Endothelial cell of umbilical vein (primary cell): ENCODE results near the gene ANTXRL.

Experiments
- GATA2 ChIP-seq: IDR thresholded peaks from 2 replicates; pipeline ENCODE4 v1.7.0; 2011; ENCODE audit warnings: low read depth, mild to moderate bottlenecking, moderate library complexity, mixed read lengths, low read length; ENCODE audit not compliant: insufficient read length, insufficient read depth
- MYC ChIP-seq: IDR thresholded peaks from one replicate; pipeline ENCODE4 v1.6.1; 2011; ENCODE audit warnings: mild to moderate bottlenecking, low read depth, low read length
- POLR2A ChIP-seq: IDR thresholded peaks from 2 replicates; pipeline ENCODE4 v1.6.1; 2012; ENCODE audit warnings: low read depth, mild to moderate bottlenecking, control low read depth, low read length
- TF ChIP-seq, protein P1 (sequence below), 2 donors: IDR thresholded peaks; 1 replicate in 1 of 2; 2 replicates in 1 of 2; pipeline ENCODE4 v1.5.1; 2011; ENCODE audit warnings: low read length in 2 of 2, mild to moderate bottlenecking in 2 of 2, moderate library complexity in 2 of 2, control low read depth in 1 of 2, inconsistent platforms in 1 of 2, low read depth in 1 of 2; ENCODE audit not compliant: insufficient read depth in 1 of 2; ENCODE audit errors: extremely low read depth in 1 of 2

DNA sequence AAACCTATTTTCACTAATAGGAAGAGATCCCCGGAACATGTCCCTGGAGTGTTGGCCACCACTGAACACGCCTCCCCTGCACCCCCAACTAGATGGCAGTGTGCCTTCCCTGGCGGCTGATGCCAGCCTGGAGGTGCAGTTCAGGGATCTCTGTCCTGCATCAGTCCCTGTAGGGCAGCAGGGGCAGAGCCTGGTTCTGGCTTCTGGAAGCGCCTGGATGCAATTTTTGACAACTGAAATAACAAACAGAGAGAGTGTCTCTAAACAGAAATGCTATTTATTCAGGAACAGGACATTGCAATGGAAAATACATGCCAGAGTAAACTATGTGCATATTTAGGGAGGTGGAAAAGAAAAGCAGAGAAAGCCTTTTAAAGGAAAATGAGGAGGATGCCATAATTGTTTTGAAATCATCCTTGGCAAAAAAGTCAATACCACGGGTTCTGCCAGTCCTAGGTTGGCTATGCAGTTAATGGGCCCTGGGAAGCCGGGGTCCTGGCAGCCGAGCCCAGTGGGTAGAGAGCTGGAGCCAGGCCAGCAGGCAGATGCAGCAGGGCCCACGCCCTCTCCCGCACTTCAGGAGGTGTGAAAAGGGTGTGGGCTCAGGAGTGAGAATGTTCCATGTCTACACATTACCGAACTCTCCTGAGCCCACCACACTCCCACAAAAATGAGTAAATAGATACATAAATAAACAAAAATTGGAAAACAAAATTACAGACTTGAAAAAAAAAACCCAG is 18.5 kb downstream of the ANTXRL start:
- TF ChIP-seq, protein P1, sequence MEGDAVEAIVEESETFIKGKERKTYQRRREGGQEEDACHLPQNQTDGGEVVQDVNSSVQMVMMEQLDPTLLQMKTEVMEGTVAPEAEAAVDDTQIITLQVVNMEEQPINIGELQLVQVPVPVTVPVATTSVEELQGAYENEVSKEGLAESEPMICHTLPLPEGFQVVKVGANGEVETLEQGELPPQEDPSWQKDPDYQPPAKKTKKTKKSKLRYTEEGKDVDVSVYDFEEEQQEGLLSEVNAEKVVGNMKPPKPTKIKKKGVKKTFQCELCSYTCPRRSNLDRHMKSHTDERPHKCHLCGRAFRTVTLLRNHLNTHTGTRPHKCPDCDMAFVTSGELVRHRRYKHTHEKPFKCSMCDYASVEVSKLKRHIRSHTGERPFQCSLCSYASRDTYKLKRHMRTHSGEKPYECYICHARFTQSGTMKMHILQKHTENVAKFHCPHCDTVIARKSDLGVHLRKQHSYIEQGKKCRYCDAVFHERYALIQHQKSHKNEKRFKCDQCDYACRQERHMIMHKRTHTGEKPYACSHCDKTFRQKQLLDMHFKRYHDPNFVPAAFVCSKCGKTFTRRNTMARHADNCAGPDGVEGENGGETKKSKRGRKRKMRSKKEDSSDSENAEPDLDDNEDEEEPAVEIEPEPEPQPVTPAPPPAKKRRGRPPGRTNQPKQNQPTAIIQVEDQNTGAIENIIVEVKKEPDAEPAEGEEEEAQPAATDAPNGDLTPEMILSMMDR (IDR thresholded peaks at IDR 0.05; ENCODE audit: extremely low read depth in 1 of 2, insufficient read depth in 1 of 2, low read depth in 1 of 2, low read length in 2 of 2) = no peak
- no peak for TF ChIP-seq MYC
- TF ChIP-seq GATA2 = no peak
- TF ChIP-seq POLR2A = no peak
